GM19240 (cell line): ENCODE results near the gene OPN3.

Experiments used
- DNase-seq: peaks from one replicate; pipeline ENCODE4 v3.0.0; 2011; ENCODE audit warnings: low spot score; ENCODE audit not compliant: insufficient read length

Gene OPN3

DNA sequence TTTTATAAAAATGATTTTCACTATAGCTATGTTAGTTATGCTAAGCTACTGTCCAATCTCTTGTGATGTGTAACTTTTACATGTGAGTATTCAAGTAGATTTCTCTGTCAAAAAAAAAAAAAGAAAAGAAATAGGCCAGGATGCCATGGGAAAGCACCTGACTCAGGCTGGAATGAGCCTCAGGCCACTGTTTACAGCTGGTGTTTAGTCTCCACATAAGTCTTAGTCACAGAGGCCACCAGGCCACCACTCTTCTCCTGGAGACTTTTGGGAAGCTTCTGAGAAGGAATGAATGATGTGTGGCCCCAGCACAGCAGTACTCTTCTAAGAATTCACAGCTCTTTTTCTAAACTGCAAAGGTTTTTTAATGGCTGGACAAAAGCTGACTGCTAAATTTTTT is 48.9 kb downstream of the OPN3 start:
- no peak for DNase-seq

GRCh38 chr1:241590719-241591118 is 49.5 kb downstream of the OPN3 start:
- DNase-seq = no peak

- DNase-seq = no peak
Measured at GRCh38 chr1:241589521-241589920, 50.6 kb downstream of the OPN3 start.

GRCh38 chr1:241586905-241587512 is 53.2 kb downstream of the OPN3 start:
- DNase-seq = no peak

DNA sequence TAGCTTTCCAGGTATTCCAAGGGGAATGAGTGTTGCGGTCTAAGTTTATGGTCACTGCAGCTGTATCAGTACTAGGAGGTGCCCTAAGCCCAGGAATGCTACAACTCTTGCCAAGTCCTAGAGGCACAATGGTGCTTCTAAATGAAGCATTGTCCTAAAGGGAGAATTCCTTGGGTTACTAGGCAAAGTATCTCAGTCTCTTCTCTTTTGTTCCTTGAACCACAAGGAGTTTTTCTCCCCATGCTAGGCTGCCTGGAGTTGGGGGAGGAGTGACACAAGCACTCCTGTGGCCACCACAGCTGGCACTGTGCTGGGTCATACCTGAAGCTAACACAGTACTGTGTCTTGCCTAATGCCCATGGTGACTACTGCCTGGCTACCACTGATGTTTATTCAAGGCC is 57.2 kb downstream of the OPN3 start:
- DNase-seq = no peak

DNA sequence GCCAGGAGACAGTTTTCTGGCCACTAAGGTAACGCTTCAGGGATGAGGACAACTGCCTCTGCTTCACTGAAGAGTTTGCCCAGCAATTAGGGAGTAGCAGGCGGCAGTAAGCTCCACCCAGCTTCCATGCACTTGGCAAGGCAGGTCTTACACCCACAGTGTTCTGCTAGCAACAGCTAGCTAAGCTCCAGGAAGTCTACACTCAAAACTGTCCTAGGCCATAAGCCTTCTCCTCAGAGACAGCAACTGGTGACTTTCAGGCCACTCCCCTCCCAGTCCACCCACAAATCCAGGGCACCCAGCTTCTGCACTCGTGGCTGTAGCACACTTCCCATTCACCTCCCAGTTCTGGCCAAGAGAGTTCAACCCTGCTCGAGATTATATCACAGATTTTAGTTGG is 60.7 kb downstream of the OPN3 start:
- no peak for DNase-seq

GRCh38 chr1:241574154-241574553 is 66.0 kb downstream of the OPN3 start:
- DNase-seq = no peak

DNA sequence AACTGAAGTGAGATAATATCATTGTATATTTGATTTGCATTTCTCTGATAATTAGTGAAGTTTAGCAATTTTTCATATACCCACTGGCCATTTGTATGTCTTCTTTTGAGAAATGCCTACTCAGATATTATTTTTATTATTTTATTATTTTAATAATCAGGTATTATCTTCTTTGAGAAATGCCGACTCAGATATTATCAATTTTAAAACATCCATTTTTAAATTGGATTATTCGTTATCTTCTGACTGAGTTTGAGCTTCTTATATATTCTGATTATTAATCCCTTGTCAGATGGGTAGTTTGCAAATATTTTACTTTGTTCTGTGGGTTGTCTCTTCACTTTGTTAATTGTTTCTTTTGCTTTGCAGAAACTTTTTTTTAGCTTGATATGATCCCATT is 70.3 kb downstream of the OPN3 start:
- DNase-seq = no peak

DNA sequence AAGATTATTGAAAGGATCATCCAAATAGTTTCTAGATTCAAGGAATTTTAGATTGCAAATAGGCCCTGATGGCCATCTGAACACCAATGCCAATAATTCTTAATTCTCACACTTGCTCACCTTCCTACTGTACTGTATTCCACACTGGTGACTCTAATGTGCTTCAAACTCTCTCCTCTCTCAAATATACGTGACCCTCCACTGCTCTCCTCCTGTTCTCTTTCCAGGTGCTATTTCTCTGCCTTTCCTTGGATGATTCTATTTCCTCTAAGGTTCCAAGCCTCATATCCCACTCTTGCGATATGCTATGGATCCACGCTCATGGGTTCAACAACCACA is 79.4 kb downstream of the OPN3 start:
- no peak for DNase-seq

DNA sequence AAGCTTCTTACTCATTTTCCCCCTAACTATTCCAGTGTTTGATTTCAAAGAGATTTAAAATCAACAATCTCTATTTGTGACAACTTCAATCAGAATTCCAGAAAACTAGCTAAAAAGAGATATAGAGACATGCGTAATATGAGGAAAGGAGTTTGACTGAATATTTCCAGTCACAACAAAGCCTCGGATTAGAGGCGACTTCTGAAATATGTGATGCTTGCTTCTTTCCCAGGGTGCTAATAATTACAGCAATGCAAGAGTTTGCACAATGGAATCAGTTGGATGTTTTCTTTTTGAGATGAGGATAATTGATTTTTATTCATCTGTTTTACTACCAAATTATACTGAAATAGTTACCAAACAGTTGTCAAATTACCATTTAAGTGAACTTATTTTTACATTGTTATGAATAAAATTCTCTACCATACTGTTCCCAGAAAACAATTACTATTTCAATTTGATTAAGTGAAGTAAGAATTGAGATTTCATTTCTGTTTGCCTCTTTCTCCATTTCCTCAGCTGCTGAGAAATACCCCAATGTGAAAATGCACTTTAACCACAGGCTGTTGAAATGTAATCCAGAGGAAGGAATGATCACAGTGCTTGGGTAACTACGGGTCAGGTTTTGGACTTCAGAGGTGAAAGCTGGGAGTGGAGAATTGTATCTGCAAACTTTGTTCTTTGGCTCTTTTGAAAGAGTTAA is 79.9 kb downstream of the OPN3 start:
- no peak for DNase-seq

GRCh38 chr1:241557551-241558193 is 82.5 kb downstream of the OPN3 start:
- DNase-seq = no peak

DNA sequence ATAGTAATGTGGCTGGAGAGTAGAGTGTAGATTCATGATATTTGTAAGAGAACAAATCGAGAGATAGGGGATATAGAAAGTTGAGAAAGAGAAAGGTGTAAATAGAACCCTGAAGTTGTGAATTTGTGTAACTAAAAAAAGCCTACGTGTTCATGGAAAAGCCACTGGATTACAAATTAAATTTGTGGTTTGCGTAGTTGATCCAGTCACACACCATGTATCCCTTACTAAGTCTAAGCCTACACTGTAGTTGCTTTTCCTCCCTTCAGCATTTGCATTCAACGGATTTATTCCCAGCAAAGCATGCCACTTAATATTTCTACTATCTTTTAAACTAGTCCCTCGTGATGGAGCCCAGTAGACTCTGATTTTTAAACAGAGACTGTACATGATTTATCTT is 83.1 kb downstream of the OPN3 start:
- DNase-seq = no peak

DNA sequence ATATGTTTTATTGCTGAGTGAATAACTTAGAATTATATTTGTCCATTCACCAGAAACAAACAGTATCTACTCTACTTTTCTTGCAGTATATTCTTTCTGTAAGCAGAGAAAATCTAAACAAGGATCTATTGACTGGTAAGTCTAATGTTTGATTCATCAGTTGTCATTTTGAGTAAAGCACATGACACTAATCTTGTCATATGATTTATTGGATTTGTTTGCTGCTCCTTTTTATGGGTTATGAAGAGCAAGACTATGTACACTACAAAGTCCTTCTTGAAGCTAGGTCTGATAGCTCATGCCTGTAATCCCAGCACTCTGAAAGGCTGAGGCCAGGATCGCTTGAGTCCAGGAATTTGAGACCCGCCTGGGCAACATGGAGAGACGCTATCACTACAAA is 84.6 kb downstream of the OPN3 start:
- DNase-seq = no peak

DNA sequence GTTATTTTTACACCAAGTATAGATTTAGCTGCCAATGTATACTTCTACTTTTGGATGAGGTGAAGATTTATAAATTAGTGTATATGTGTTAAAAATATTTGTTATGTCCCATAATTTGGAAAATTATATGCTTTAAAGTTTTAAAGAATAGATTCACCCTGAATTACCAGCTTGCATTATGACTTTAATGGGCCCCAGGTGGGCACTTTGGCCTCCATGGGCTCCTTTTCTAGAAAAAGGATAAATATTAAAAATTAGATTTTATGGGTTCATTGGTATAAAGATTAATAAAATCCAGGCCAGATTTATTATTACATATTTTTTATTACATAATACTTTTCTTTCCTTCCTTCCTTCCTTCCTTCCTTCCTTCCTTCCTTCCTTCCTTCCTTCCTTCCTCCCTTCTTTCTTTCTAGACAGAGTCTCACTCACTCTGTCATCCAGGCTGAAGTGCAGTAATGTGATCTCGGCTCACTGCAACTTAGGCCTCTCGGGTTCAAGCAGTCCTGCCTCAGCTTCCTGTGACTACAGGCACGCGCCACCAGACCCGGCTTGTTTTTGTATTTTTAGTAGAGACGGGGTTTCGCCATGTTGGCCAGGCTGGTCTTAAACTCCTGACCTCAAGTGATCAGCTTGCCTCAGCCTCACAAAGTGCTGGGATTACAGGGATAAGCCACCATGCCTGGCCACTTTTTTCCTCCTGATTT is 86.1 kb downstream of the OPN3 start:
- DNase-seq = no peak

DNA sequence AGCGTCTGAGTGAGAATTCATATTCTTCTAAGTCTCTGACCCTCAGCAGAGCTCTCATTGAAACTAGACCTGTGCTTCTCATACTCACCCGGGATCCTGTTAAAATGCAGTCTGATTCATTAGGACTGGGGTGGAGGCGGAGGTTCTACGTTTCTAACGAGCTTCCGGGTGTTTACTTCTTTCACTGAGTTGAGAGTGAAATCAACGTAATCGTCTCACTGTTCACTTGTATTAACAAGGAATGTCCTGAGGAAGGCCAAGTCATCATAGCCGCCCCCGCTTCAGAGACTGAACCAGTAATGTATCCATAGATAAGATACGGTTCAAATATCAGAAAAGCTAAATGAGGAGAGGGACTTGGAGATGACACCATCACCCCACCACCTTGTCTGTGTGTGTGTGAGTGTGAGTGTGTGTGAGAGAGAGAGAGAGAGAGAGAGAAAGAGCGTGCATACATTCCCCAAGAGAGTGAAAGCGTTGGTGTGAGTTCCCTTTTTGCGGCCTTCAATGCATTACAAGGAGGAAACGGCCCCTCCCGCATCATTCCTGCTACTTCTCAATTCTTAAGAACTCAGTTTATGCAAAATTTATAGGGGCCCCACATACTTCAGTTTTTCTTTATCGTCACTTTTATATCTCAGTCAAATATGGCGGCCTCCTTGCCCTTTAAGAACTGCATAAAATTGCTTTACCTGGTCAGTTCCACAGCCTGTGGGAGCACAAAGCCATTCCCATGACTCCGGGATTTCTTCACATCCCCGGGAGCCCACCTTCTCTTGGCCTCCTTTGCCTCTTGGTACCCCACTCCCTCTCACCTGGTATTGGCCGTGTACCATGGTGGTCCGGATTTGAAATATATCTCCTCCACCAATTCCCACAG is 88.2 kb downstream of the OPN3 start:
- no peak for DNase-seq

- no peak for DNase-seq
Measured at GRCh38 chr1:241550318-241550717, 89.9 kb downstream of the OPN3 start.

GRCh38 chr1:241548008-241548407 is 92.2 kb downstream of the OPN3 start:
- DNase-seq = no peak
